Measurements from ENCODE around the gene OXLD1.

OXLD1 gene

GRCh38 chr17:81616877-81617276 lies 49.5 kb downstream of the OXLD1 start:
- no peak overlapping the region for H3K4me3 ChIP-seq (replicated peaks in 1 of 2; ENCODE audit: low read depth in 2 of 2, low read length in 2 of 2)
- no peak for DNase-seq (ENCODE audit: low read depth in 2 of 2)
- TF ChIP-seq CTCF (IDR thresholded peaks at IDR 0.05; ENCODE audit: low read depth, low read length), result no peak

DNA sequence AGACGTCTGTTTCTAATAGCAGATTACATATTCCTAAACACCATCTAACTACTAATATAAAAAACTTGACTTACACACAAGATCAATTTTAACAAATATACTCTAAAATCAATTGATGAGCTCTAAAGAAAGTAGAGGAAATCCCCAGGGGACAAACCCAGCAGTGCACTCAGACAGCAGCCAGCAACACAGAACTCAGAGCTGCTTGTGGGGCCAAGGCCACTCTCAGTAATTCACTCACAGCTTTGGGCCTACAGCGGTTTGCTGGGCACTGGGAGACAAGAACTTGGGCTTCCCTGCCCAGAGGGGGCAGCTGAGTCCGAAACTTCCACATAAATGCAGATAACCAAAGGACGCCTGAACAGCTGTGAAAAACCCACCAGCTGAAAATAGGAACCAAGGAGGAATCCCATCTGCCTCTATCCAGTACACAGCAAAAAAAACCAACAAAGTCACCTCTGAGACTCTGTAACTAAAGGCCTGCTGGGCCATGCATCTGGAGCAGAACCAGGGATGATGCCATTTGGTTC lies 50.9 kb downstream of the OXLD1 start:
- DNase-seq (ENCODE audit: low read depth in 2 of 2), result no peak
- no peak for TF ChIP-seq CTCF (IDR thresholded peaks at IDR 0.05; ENCODE audit: low read depth, low read length)
- H3K4me3 ChIP-seq (replicated peaks in 1 of 2; ENCODE audit: low read depth in 2 of 2, low read length in 2 of 2), result no peak overlapping the region

Measured in cardiac fibroblast (primary cell).